Measurements from ENCODE around the gene ENKUR. TPM values are rescaled to one million over a fixed set of nuclear protein-coding genes. Genes with fewer than 3 reads are reported as not detected.

Gene ENKUR
- total and polyA plus RNA-seq, 2 experiments from 2014 or later, result 1.6 to 3.1 TPM

- TF ChIP-seq CTCF (IDR thresholded peaks at IDR 0.05; ENCODE audit: poor library complexity) (no peak), EZH2 (IDR thresholded peaks at IDR 0.05; ENCODE audit: borderline replicate concordance) (no peak), EZH2phosphoT487 (IDR thresholded peaks at IDR 0.05; ENCODE audit: low read depth, severe bottlenecking, unreplicated experiment) (no peak)
- H3K36me3 ChIP-seq (replicated peaks; ENCODE audit: insufficient read depth, low read depth), result no peaks in the 10 kb centered on the region
- no peak overlapping the region for H2AFZ ChIP-seq
- no peak overlapping the region for H3K4me2 ChIP-seq
- no peaks in the 10 kb centered on the region for H3K79me2 ChIP-seq
- H3K27me3 ChIP-seq, result no peaks in the 10 kb centered on the region
- no peak overlapping the region for H3K4me3 ChIP-seq
- H4K20me1 ChIP-seq (ENCODE audit: insufficient read depth, poor library complexity, severe bottlenecking), result no peaks in the 10 kb centered on the region
- WGBS (ENCODE audit: low lambda C conversion rate, missing lambda C conversion rate), result 90% methylated on average over 9 of the region's 9 CpGs
- no peak for DNase-seq (ENCODE audit: low spot score)
- H3K9me3 ChIP-seq (ENCODE audit: low read depth), result no peaks in the 10 kb centered on the region
- H3K9me2 ChIP-seq (replicated peaks; ENCODE audit: insufficient read depth), result no peaks in the 10 kb centered on the region
- no peak overlapping the region for H3K27ac ChIP-seq
- no peaks in the 10 kb centered on the region for H3K4me1 ChIP-seq (ENCODE audit: insufficient read depth)
These were observed 34.4 kb upstream of the ENKUR start for GRCh38 chr10:25050402-25050801.

- Histone ChIP-seq H3K27me3 (no peaks in the 10 kb centered on the region), H3K4me3 (no peak overlapping the region), H3K4me1 (ENCODE audit: insufficient read depth) (no peaks in the 10 kb centered on the region), H3K4me2 (no peak overlapping the region), H2AFZ (no peak overlapping the region), H3K79me2 (no peaks in the 10 kb centered on the region), H3K9me3 (ENCODE audit: low read depth) (no peaks in the 10 kb centered on the region), H3K27ac (no peak overlapping the region), H3K36me3 (replicated peaks; ENCODE audit: insufficient read depth, low read depth) (no peaks in the 10 kb centered on the region), H4K20me1 (ENCODE audit: insufficient read depth, poor library complexity, severe bottlenecking) (no peaks in the 10 kb centered on the region), H3K9me2 (replicated peaks; ENCODE audit: insufficient read depth) (no peaks in the 10 kb centered on the region)
- WGBS (ENCODE audit: low lambda C conversion rate, missing lambda C conversion rate), result 94% methylated on average over 2 of the region's 2 CpGs
- TF ChIP-seq CTCF (IDR thresholded peaks at IDR 0.05; ENCODE audit: poor library complexity) (no peak), EZH2 (IDR thresholded peaks at IDR 0.05; ENCODE audit: borderline replicate concordance) (no peak), EZH2phosphoT487 (IDR thresholded peaks at IDR 0.05; ENCODE audit: low read depth, severe bottlenecking, unreplicated experiment) (no peak)
- no peak for DNase-seq (ENCODE audit: low spot score)
These were observed 34.0 kb upstream of the ENKUR start for GRCh38 chr10:25049966-25050365.

- H3K36me3 ChIP-seq (replicated peaks; ENCODE audit: insufficient read depth, low read depth), result no peaks in the 10 kb centered on the region
- no peak overlapping the region for H2AFZ ChIP-seq
- peak; percentile 9 for DNase-seq (ENCODE audit: low spot score)
- H3K79me2 ChIP-seq, result no peaks in the 10 kb centered on the region
- no peaks in the 10 kb centered on the region for H3K27me3 ChIP-seq
- H3K4me2 ChIP-seq, result no peak overlapping the region
- WGBS (ENCODE audit: low lambda C conversion rate, missing lambda C conversion rate), result 84% methylated on average over 5 of the region's 5 CpGs
- TF ChIP-seq EZH2phosphoT487 (IDR thresholded peaks at IDR 0.05; ENCODE audit: low read depth, severe bottlenecking, unreplicated experiment) (no peak), CTCF (IDR thresholded peaks at IDR 0.05; ENCODE audit: poor library complexity) (no peak), EZH2 (IDR thresholded peaks at IDR 0.05; ENCODE audit: borderline replicate concordance) (no peak)
- H3K9me2 ChIP-seq (replicated peaks; ENCODE audit: insufficient read depth), result no peaks in the 10 kb centered on the region
- no peak overlapping the region for H3K27ac ChIP-seq
- no peaks in the 10 kb centered on the region for H3K4me1 ChIP-seq (ENCODE audit: insufficient read depth)
- no peaks in the 10 kb centered on the region for H3K9me3 ChIP-seq (ENCODE audit: low read depth)
- no peaks in the 10 kb centered on the region for H4K20me1 ChIP-seq (ENCODE audit: insufficient read depth, poor library complexity, severe bottlenecking)
- H3K4me3 ChIP-seq, result no peak overlapping the region
These were observed 32.5 kb upstream of the ENKUR start for GRCh38 chr10:25048450-25048849.

Measured in hepatocyte (in vitro differentiated cells).